Activated T-cell treated with anti-CD3 and anti-CD28 coated beads, Interleukin-2, amount 50 U/mL, for 4 hours (primary cell): Measurements from ENCODE around the gene PEAR1. TPM values are rescaled to one million over a fixed set of nuclear protein-coding genes. Genes with fewer than 3 reads are reported as not detected.

ENCODE experiments used
- ATAC-seq, 2 donors: fragments of 200-7000 bp; cut with Tn5 transposase; one replicate each; pipeline ENCODE4 v1.10.0; 2021
- DNase-seq: peaks from one replicate; pipeline ENCODE4 v3.0.0-alpha.2; 2020
- H3K27me3 Mint-ChIP-seq: one replicate; pipeline ENCODE4 v1.8.0; 2021; ENCODE audit warnings: low read depth, mixed read lengths
- H3K36me3 Mint-ChIP-seq: one replicate; pipeline ENCODE4 v1.8.0; 2022; ENCODE audit warnings: mixed read lengths; ENCODE audit not compliant: insufficient read depth
- H3K4me1 Mint-ChIP-seq: one replicate; pipeline ENCODE4 v1.8.0; 2021; ENCODE audit warnings: low read depth, mixed read lengths
- H3K4me3 Mint-ChIP-seq: one replicate; pipeline ENCODE4 v1.8.0; 2021; ENCODE audit warnings: mild to moderate bottlenecking, moderate library complexity, mixed read lengths
- H3K9me3 Mint-ChIP-seq: one replicate; pipeline ENCODE4 v1.8.0; 2021; ENCODE audit warnings: mixed read lengths
- total RNA-seq, 3 donors: library from RNA; stranded (reverse); gene quantifications; one replicate each; pipeline ENCODE4 v1.2.1, GENCODE V29; 2021

PEAR1 gene
- total RNA-seq, 3 donors from 2014 or later: 0.05 TPM; not detected in 2

DNA sequence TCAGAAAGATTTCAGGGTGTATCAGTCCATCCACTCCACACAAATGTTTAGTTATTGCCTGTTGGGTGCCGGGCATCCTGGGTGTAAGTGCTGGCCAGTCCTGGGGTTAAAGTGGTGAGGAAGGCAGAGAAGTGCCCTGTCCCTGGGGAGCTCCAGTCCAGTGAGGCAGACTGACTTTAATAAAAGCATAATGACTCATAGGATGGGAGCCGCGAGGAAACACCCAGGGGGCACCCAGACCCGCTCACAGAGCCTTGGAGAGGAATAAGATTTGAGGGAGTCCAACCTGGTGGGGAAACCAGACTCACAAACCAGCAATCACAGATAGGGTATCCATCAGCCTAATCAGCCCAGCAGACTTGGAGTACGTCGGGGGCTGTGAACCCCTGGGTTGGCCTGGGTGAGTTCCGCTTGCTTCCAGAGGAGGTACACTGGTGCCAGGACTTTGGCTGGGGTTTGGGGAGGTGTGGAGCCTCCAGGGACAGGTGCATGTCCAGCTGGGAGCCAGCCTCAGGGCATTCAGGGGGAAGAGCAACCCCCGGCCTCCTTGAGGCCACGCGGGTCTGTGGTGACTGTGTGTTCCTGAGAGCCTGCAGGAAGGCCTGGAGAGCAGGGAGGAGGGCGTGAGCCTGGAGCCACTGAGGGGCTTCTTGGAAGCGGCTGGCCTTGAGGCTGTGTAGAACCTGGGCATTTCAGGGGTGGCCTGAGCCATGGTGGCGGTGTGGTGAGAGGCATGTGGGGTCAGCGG, 3.7 kb downstream of the PEAR1 start:
- H3K27me3 Mint-ChIP-seq: peaks cover 54% of the 10 kb centered on the region

DNA sequence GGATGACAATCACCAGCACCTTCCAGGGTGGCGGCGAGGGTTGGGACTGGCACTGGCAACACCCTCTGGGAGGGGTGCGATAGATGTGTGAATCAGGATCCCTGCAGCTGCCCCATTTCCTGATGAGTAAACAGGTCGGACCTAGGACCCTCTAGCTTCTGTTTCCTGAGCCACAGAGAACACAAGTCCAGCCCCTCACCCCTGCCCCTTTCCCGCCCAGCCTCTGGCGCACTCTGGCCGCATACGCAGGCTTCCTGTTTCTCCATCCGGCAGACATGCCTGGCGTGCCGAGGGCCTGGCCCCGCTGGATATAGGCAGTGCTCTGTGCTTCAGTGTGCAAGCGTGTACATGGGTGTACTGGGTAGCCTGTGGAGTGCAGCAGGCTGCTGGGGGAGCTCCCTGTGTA, 4.6 kb downstream of the PEAR1 start:
- peaks cover 6% of the 10 kb centered on the region for H3K4me1 Mint-ChIP-seq
- no peak for DNase-seq
- peak; percentile 19 to 30 for ATAC-seq
- peaks cover 48% of the 10 kb centered on the region for H3K27me3 Mint-ChIP-seq
- no peaks in the 10 kb centered on the region for H3K36me3 Mint-ChIP-seq
- no peaks in the 10 kb centered on the region for H3K9me3 Mint-ChIP-seq
- H3K4me3 Mint-ChIP-seq: no peak overlapping the region

More for the DNA sequence above, 3.7 kb downstream of the PEAR1 start:
- DNase-seq: no peak
- Mint-ChIP-seq H3K4me1 (peaks cover 10% of the 10 kb centered on the region), H3K4me3 (no peak overlapping the region), H3K9me3 (no peaks in the 10 kb centered on the region), H3K36me3 (no peaks in the 10 kb centered on the region)
- no peak for ATAC-seq

DNA sequence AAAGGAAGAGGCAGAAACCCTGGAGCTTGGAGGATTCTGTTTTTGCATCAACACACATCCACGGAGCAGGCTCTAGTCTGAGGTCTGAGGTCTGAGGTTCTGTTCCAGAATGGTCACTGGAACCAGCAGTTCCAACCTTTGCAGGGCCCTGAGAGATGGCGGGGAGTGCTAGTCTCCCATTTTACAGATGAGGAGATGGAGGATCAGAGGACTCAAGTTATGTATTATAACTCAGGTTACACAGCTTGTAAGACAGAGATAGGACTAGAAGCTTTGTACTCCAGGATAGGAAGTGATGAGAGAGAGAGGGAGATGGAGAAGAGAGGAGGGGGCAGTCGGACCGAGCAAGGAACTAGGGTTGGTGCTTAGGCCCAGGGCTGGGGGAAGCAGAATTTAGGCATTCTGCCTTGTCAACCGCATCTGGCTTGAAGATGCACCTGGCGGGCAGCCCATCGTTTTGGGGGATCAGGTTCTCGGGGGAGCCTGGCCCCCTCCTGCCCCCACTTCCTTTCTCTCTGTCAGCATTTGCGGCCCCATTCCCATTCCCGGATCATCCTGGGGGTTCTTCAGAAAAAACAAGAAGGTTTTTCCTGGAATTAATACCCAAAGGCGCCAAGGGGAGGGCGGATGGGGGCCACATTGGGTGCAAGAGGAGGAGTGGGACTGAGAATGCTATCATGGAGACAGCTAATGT, 5.6 kb downstream of the PEAR1 start:
- no peak for ATAC-seq
- Mint-ChIP-seq H3K27me3 (peaks cover 43% of the 10 kb centered on the region), H3K9me3 (no peaks in the 10 kb centered on the region), H3K36me3 (no peaks in the 10 kb centered on the region), H3K4me3 (no peak overlapping the region), H3K4me1 (peaks cover 4% of the 10 kb centered on the region)
- DNase-seq: no peak

DNA sequence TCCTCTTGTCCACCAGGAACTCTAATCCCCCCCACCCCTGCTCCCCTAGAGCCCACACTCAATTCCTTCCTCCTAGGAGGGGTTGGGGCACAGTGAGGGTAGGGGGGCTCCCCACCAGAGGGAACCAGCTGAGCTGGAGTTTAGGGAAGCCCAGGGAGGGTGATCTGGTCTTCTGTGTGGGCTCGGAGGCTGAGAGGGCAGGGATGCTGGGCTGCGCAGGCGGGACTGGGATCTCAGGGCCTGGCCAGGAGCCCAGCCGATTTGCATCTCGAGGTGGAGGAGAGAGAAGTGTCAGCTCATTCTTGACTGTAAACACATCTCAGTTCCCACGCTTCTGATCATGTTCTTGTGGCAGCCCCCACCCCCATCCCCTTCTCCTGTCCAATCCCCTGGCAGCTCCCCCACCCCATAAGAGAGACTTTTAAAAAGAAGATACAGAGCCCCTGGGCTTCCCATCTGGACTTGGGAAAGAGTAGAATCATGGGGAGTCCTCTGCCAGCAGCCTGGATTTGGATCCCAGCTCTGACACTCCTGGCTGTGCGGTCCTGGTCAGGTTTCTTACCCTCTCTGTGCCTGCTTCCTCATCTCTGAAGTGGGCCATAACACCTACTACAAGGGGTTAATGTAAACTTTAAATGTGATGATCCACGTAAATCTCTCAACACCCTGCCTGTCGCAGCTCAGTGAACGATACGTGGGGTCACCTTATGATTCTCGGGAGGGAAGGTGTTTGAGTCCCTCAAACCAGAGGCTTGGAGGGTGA, 6.6 kb downstream of the PEAR1 start:
- no peaks in the 10 kb centered on the region for H3K9me3 Mint-ChIP-seq
- ATAC-seq: no peak
- DNase-seq: no peak
- H3K27me3 Mint-ChIP-seq: peaks cover 36% of the 10 kb centered on the region
- H3K36me3 Mint-ChIP-seq: no peaks in the 10 kb centered on the region
- H3K4me3 Mint-ChIP-seq: no peak overlapping the region
- H3K4me1 Mint-ChIP-seq: peaks cover 4% of the 10 kb centered on the region

DNA sequence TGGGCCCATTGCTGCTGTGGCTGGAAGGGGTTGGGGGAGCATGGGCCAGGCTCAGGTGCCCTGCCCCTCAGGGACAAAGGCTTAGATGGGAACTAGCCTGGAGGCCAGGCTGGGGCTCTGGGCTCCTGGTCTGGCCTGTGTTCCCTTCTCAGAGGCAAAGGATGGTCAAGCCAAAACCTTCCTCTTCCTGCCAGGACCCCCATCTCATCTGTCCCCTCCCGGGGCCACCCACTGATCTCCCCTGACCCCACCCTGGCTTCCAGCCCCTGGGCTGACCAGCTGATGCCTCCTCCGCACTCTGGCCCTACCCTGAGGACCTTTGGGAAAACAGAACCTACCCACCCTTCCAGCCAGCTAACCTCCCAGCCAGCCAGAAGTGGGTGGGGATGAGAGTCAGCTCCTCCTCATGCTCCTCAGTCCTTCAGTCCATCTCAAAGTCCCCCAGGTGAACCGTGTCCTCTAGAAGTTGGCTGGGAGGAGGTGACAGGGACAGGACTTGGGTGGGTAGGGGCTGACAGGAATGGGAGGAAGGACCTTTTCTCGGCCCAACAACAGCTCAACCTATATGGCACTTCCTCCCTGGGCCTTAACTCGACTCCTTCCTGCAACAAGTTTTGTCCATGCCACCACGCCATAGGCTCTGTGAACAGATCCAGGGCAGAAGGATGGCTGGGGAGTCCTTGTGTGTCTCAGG, 7.5 kb downstream of the PEAR1 start:
- Mint-ChIP-seq H3K36me3 (no peaks in the 10 kb centered on the region), H3K4me1 (peaks cover 4% of the 10 kb centered on the region), H3K4me3 (no peak overlapping the region), H3K27me3 (peaks cover 30% of the 10 kb centered on the region), H3K9me3 (no peaks in the 10 kb centered on the region)
- no peak for ATAC-seq
- DNase-seq: no peak

DNA sequence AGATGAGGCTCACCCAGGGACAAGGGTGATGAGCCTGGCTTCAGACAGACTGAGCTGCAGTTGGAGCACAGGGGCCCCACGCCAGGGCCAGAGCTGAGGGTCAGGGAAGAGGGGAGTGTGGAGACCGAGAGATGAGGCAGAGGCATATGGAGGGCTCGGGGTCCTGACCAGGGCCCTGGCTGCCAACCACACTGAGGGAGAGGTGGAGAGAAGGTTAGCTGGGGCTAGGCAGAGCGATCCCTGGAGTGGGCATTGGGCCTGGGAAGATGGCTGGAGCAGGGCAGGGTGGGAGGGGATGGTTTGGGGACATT, 8.0 kb downstream of the PEAR1 start:
- Mint-ChIP-seq H3K27me3 (peaks cover 27% of the 10 kb centered on the region), H3K36me3 (no peaks in the 10 kb centered on the region), H3K4me3 (no peak overlapping the region), H3K4me1 (peaks cover 4% of the 10 kb centered on the region), H3K9me3 (no peaks in the 10 kb centered on the region)
- DNase-seq (no peak), ATAC-seq (no peak)

DNA sequence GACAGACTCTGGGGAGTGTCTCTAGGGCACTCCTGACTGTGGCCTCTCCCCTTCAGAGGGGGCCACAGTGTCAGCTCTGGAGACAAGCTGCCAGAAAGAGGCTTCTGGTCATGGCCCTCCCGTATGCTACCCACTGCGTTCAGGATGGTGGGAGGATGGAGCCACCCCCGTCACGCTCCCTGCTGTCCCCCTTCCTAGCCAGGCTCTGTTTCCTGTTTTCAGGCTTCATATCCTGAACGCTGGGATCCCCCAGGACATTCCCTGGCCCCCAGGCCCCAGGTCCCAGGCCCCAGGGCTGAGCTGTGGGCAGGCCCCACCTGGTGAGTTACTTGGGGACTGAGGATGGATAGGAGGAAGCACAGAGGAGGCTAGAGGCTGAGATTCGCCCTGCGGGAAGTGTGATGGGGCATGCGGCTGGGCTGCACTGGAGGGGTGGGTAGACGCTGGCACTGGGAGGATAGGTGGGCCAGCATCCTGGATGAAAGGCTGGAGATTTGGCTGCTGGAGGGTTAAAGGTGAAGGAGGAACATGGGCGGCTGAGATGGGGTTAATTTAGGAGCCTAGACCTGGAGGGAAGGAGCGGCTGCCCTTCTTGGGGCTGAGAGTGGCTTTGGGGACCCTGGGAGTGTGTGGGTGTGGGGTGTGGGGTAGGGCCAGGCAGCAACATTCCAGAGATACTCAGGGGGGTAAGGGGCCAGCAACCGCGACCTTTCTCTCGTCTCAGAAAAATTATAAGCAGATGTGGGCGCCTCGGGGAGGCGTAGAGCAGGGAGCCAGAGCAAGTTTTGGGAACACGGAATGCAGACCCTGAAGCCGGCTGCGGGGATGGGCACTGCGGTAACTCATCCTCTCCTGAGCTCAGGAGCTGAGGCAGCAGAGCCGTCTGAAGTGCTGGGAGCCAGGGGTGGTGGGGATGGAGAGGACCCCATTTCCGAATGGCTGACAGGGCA, 8.7 kb downstream of the PEAR1 start:
- peaks cover 4% of the 10 kb centered on the region for H3K4me1 Mint-ChIP-seq
- ATAC-seq: no peak
- no peaks in the 10 kb centered on the region for H3K9me3 Mint-ChIP-seq
- peaks cover 26% of the 10 kb centered on the region for H3K27me3 Mint-ChIP-seq
- H3K36me3 Mint-ChIP-seq: no peaks in the 10 kb centered on the region
- no peak overlapping the region for H3K4me3 Mint-ChIP-seq
- no peak for DNase-seq

DNA sequence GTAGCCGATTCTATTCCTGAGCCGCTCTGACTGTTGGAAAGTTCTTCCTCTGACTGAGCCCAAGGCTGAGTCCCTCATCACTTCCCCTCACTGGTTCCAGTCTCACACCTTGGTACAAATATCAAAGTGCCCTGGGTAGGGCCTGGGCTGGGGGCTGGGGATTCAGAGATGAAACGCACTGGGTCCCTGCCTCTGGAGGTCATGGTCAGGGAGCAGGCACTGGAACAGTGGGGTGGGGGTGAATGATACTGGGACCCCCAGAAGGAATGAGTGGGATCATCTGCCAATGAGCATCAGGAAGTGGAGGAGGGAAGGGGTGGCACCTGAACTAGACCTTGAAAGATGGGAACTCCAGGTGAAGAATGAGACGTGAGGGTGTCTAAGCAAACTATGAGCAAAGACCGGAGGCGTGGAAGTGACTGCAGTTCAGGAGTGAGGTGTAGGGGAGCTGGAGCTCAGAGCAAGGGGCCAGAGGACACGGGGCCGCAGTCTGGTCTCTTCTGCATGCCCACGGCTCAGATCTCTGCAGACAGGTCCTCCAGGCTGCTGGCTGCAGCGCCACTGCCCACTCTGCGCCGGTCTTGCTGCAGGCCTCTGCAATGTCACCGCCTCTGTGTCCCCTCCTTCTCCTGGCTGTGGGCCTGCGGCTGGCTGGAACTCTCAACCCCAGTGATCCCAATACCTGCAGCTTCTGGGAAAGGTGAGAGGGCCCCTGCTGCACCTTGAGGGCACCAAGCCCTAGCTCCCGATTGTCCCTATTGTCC, 10.0 kb downstream of the PEAR1 start:
- ATAC-seq: no peak
- H3K4me3 Mint-ChIP-seq: no peak overlapping the region
- H3K4me1 Mint-ChIP-seq: peaks cover under 1% of the 10 kb centered on the region
- no peaks in the 10 kb centered on the region for H3K36me3 Mint-ChIP-seq
- no peaks in the 10 kb centered on the region for H3K9me3 Mint-ChIP-seq
- H3K27me3 Mint-ChIP-seq: peaks cover 24% of the 10 kb centered on the region
- DNase-seq: no peak

- H3K4me3 Mint-ChIP-seq: no peak overlapping the region
- H3K27me3 Mint-ChIP-seq: peaks cover 21% of the 10 kb centered on the region
- H3K36me3 Mint-ChIP-seq: no peaks in the 10 kb centered on the region
- no peaks in the 10 kb centered on the region for H3K4me1 Mint-ChIP-seq
- DNase-seq: no peak
- no peaks in the 10 kb centered on the region for H3K9me3 Mint-ChIP-seq
- no peak for ATAC-seq
These were observed 10.9 kb downstream of the PEAR1 start for GRCh38 chr1:156904187-156904959.

- no peaks in the 10 kb centered on the region for H3K9me3 Mint-ChIP-seq
- H3K27me3 Mint-ChIP-seq: peaks cover 20% of the 10 kb centered on the region
- H3K36me3 Mint-ChIP-seq: no peaks in the 10 kb centered on the region
- no peaks in the 10 kb centered on the region for H3K4me1 Mint-ChIP-seq
- DNase-seq (no peak), ATAC-seq (no peak)
- no peak overlapping the region for H3K4me3 Mint-ChIP-seq
These were observed 11.7 kb downstream of the PEAR1 start for GRCh38 chr1:156905176-156905575.

GRCh38 chr1:156905651-156906050, 12.1 kb downstream of the PEAR1 start:
- ATAC-seq: no peak
- no peaks in the 10 kb centered on the region for H3K36me3 Mint-ChIP-seq
- no peak overlapping the region for H3K4me3 Mint-ChIP-seq
- peaks cover 16% of the 10 kb centered on the region for H3K27me3 Mint-ChIP-seq
- no peaks in the 10 kb centered on the region for H3K9me3 Mint-ChIP-seq
- DNase-seq: no peak
- no peaks in the 10 kb centered on the region for H3K4me1 Mint-ChIP-seq

GRCh38 chr1:156906206-156906906, 12.8 kb downstream of the PEAR1 start:
- Mint-ChIP-seq H3K4me1 (no peaks in the 10 kb centered on the region), H3K4me3 (no peak overlapping the region), H3K9me3 (no peaks in the 10 kb centered on the region), H3K27me3 (peaks cover 16% of the 10 kb centered on the region), H3K36me3 (no peaks in the 10 kb centered on the region)
- DNase-seq (no peak), ATAC-seq (no peak)
